HepG2 (cell line): ENCODE measurements around the gene N4BP2. TPM values are rescaled to one million over a fixed set of nuclear protein-coding genes. Genes with fewer than 3 reads are reported as not detected.

Source experiments
- ATAC-seq: fragments of 200-7000 bp; cut with Tn5 transposase; 3 replicates; pipeline ENCODE4 v1.9.1; 2020; ENCODE audit warnings: mild to moderate bottlenecking, moderate library complexity
- BruUV-seq: library from RNA; stranded (reverse); fragments of 400-500 nt; replicated peaks from 2 replicates; lab custom pipeline; 2021; lab: Mats Ljungman, UMichigan
- CTCF ChIA-PET: fragments of 300-600 bp; formaldehyde crosslinking; extraction: SDS; loops from one replicate; lab custom pipeline; 2021; ENCODE audit warnings: low total read pairs, inconsistent platforms, low intra/inter-chr PET ratio; lab: Yijun Ruan, JAX
- POLR2A ChIA-PET: fragments of 350-600 bp; sonication (Branson Sonifier 250); formaldehyde crosslinking; loops from one replicate; lab custom pipeline; 2020; ENCODE audit warnings: antibody characterized with exemption, inconsistent platforms; lab: Yijun Ruan, JAX
- DNase-seq: peaks from one replicate; pipeline ENCODE4 v3.0.0-alpha.2; 2015; ENCODE audit warnings: low spot score
- FAIRE-seq: peaks from 3 replicates; lab custom pipeline; 2011; peaks lifted over from hg19 to GRCh38; lab: Jason Lieb, UNC
- H2AFZ ChIP-seq: one replicate; pipeline ENCODE4 v1.6.1; 2011; ENCODE audit warnings: low read length, inconsistent platforms
- H3K27ac ChIP-seq: fragments of 300-600 bp; 3 replicates; pipeline ENCODE4 v1.8.0; 2011; ENCODE audit warnings: mixed run types, mild to moderate bottlenecking, mixed read lengths, low read length, inconsistent platforms; ENCODE audit not compliant: insufficient read depth; ENCODE audit errors: extremely low read length
- H3K27me3 ChIP-seq, 2 experiments: fragments of 200-600 bp in 1 of 2; 2 replicates in 1 of 2; 3 replicates in 1 of 2; pipeline versions ENCODE4 v1.6.0 to v1.8.0; 2011; ENCODE audit warnings: low read length in 2 of 2, mild to moderate bottlenecking in 2 of 2, moderate library complexity in 2 of 2, inconsistent platforms in 1 of 2; ENCODE audit not compliant: insufficient read depth in 2 of 2, control insufficient read depth in 1 of 2
- H3K36me3 ChIP-seq, 2 experiments: fragments of 200-600 bp in 1 of 2; replicated peaks in 1 of 2; 2 replicates in 1 of 2; 3 replicates in 1 of 2; pipeline versions ENCODE4 v1.5.1 to v1.8.0; 2011; ENCODE audit warnings: low read length in 2 of 2, inconsistent platforms in 1 of 2; ENCODE audit not compliant: insufficient read depth in 2 of 2, control insufficient read depth in 1 of 2
- H3K4me1 ChIP-seq: 2 replicates; pipeline ENCODE4 v1.5.1; 2012; ENCODE audit warnings: low read length, inconsistent platforms; ENCODE audit not compliant: insufficient read depth
- H3K4me2 ChIP-seq: 2 replicates; pipeline ENCODE4 v1.6.0; 2011; ENCODE audit warnings: low read depth, low read length, inconsistent platforms
- H3K4me3 ChIP-seq, 3 experiments: fragments of 200-600 bp in 1 of 3; sonication (generic), shearing (Covaris generic) in 1 of 3; replicated peaks in 1 of 3; 2 replicates each; pipeline ENCODE4 v1.5.1; 2011 to 2016; ENCODE audit warnings: low read length in 3 of 3, inconsistent platforms in 2 of 3, low read depth in 2 of 3, mild to moderate bottlenecking in 2 of 3, control low read depth in 1 of 3, mixed read lengths in 1 of 3; ENCODE audit not compliant: insufficient read depth in 1 of 3
- H3K79me2 ChIP-seq: one replicate; pipeline ENCODE4 v1.6.1; 2011; ENCODE audit warnings: low read length, inconsistent platforms; ENCODE audit not compliant: insufficient read depth
- H3K9ac ChIP-seq: 2 replicates; pipeline ENCODE4 v1.6.0; 2011; ENCODE audit warnings: mild to moderate bottlenecking, low read depth, low read length, inconsistent platforms; ENCODE audit not compliant: insufficient read depth
- H3K9me3 ChIP-seq: 2 replicates; pipeline ENCODE4 v1.5.1; 2012; ENCODE audit warnings: mild to moderate bottlenecking, low read length
- H4K20me1 ChIP-seq: 2 replicates; pipeline ENCODE4 v1.6.0; 2011; ENCODE audit warnings: inconsistent platforms, mild to moderate bottlenecking, low read length, moderate library complexity; ENCODE audit not compliant: insufficient read depth
- ATF7-NPFF ChIP-seq: sonication (generic); formaldehyde crosslinking; IDR thresholded peaks from 2 replicates; pipeline ENCODE4 v1.8.1; 2023; ENCODE audit warnings: mild to moderate bottlenecking, low read depth, missing genetic modification reagents, moderate library complexity
- FOXJ3 ChIP-seq: sonication (generic); formaldehyde crosslinking; IDR thresholded peaks from 2 replicates; pipeline ENCODE4 v1.4.0; 2020; ENCODE audit warnings: missing genetic modification reagents, mild to moderate bottlenecking, borderline replicate concordance
- FOXM1 ChIP-seq: sonication (generic); formaldehyde crosslinking; IDR thresholded peaks from 2 replicates; pipeline ENCODE4 v1.5.0; 2020; ENCODE audit warnings: missing genetic modification reagents
- HNRNPL ChIP-seq: fragments of 200-400 bp; formaldehyde crosslinking; IDR thresholded peaks from 2 replicates; pipeline ENCODE4 v1.6.1; 2017; ENCODE audit warnings: mild to moderate bottlenecking, low read depth, low read length
- MAF1 ChIP-seq: sonication (generic); formaldehyde crosslinking; IDR thresholded peaks from 2 replicates; pipeline ENCODE4 v1.5.0; 2020; ENCODE audit warnings: missing genetic modification reagents, borderline replicate concordance
- MBD4 ChIP-seq: IDR thresholded peaks from 2 replicates; pipeline ENCODE4 v1.6.1; 2012; ENCODE audit warnings: low read length, inconsistent platforms, borderline replicate concordance
- SKI ChIP-seq: fragments of 450-650 bp; IDR thresholded peaks from one replicate; pipeline ENCODE4 v1.6.1; 2018; ENCODE audit warnings: mild to moderate bottlenecking; ENCODE audit not compliant: partially characterized antibody
- ZFP36L1 ChIP-seq: sonication (generic); formaldehyde crosslinking; IDR thresholded peaks from 2 replicates; pipeline ENCODE4 v1.8.0; 2022; ENCODE audit warnings: mild to moderate bottlenecking, missing genetic modification reagents, moderate library complexity
- ZNF274 ChIP-seq: sonication (generic); formaldehyde crosslinking; IDR thresholded peaks from 2 replicates; pipeline ENCODE4 v1.5.1; 2020; ENCODE audit warnings: mild to moderate bottlenecking, missing genetic modification reagents
- ZNF737 ChIP-seq: sonication (generic); formaldehyde crosslinking; IDR thresholded peaks from 2 replicates; pipeline ENCODE4 v1.5.0; 2020; ENCODE audit warnings: missing genetic modification reagents, mild to moderate bottlenecking, borderline replicate concordance
- WGBS: methylation state at CpG from one replicate; pipeline ENCODE4 v1.1.6; 2017; ENCODE audit warnings: low lambda C conversion rate; 5-methylcytosine and 5-hydroxymethylcytosine counted together
- in situ Hi-C: cut with HindIII; loops from 2 replicates; pipeline ENCODE4 v1.10.0; 2017; ENCODE audit warnings: low pct_unique_long_range_greater_than_20kb; ENCODE audit not compliant: extremely low pct_ligation_motif_present
- intact Hi-C: fragments of 100-400 bp; cut with micrococcal nuclease; formaldehyde crosslinking; loops from one replicate; pipeline ENCODE4 v1.10.0; 2022; ENCODE audit not compliant: unreplicated experiment
- polyA plus RNA-seq, 8 experiments: library from polyadenylated mRNA; depleted of rRNA in 3 of 8; stranded (reverse) in 7 of 8; unstranded in 1 of 8; fragments of >200 nt; fragmentation: Illumina TruSeq in 4 of 8; extraction: Trizol in 4 of 8; gene quantifications; 2 replicates each; pipeline versions ENCODE4 v1.2.1 to v1.2.3, GENCODE V29; 2011 to 2016; ENCODE audit warnings: low read depth in 4 of 8, missing spikeins in 1 of 8, mixed read lengths in 1 of 8; ENCODE audit not compliant: insufficient read depth in 1 of 8
- total RNA-seq, 5 experiments: library from RNA; depleted of rRNA; stranded (reverse); fragments of >200 nt; fragmentation: Illumina TruSeq; extraction: Trizol; gene quantifications; 2 replicates each; pipeline ENCODE4 v1.2.3, GENCODE V29; 2016; ENCODE audit warnings: low read depth in 1 of 5
- TF ChIP-seq, protein P1 (sequence below): sonication (generic); formaldehyde crosslinking; conservative IDR thresholded peaks from 2 replicates; pipeline ENCODE4 v1.8.1; 2023; ENCODE audit warnings: missing genetic modification reagents
- TF ChIP-seq, protein P2 (sequence below): sonication (generic); formaldehyde crosslinking; IDR thresholded peaks from 2 replicates; pipeline ENCODE4 v1.4.0; 2020; ENCODE audit warnings: missing genetic modification reagents
- TF ChIP-seq, protein P3 (sequence below): sonication (generic); formaldehyde crosslinking; IDR thresholded peaks from 2 replicates; pipeline ENCODE4 v1.4.0; 2020; ENCODE audit warnings: low read depth, mild to moderate bottlenecking, missing genetic modification reagents

N4BP2 gene
- total and polyA plus RNA-seq, 2 of the 13 experiments (the other 11 are each of a cell fraction or from before 2014, with no cell fraction given): 5.6 to 12.9 TPM

DNA sequence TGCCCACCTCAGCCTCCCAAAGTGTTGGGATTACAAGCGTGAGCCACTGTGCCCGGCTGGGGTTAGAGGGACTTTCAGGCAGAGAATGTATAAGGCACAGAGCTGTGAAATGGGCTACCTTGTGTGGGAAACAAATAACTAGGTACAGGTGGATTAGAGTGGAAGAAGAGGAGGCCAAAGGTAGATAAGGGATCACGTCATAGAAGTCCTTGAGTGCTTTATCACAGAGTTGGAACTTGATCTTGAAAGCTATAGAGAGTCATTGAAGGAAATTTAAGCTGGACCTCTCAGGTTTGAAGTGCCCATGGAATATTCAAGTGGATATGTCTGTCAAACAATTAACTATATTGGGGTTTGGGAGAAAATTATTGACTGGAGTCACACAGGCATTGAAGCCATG lies 8.4 kb downstream of the N4BP2 start:
- ATAC-seq (no peak), FAIRE-seq (no peak), DNase-seq (no peak)
- 0 out of 2 replicates have a peak, but pooled peaks cover 4% of the 10 kb centered on the region for H3K4me1 ChIP-seq
- H3K4me2 ChIP-seq: no peak overlapping the region
- POLR2A ChIA-PET: interaction anchor here (0.6 kb wide), 1 partner anchor 841 kb away, joined by 4 read pairs; no protein-coding TSS in a partner anchor
- no peak for TF ChIP-seq ZFP36L1 (CRISPR knock-in tag)
- no peak for TF ChIP-seq MBD4
- TF ChIP-seq FOXM1 (CRISPR knock-in tag): no peak
- no peak for TF ChIP-seq FOXJ3 (CRISPR knock-in tag)
- peak overlapping the region; percentile 13 for H3K27ac ChIP-seq
- 100% methylated on average over 3 of the region's 3 CpGs for WGBS
- H3K79me2 ChIP-seq: peaks cover 47% of the 10 kb centered on the region
- in situ Hi-C loops: no loop called here
- H3K9ac ChIP-seq: no peak overlapping the region
- no peak overlapping the region for H3K4me3 ChIP-seq
- CTCF ChIA-PET: no interaction called here
- no peaks in the 10 kb centered on the region; the same call in 1 of the 2 replicates for H4K20me1 ChIP-seq
- intact Hi-C loops: no loop called here
- BruUV-seq: no TSS peak
- H3K27me3 ChIP-seq: no peaks in the 10 kb centered on the region
- no peaks in the 10 kb centered on the region for H3K9me3 ChIP-seq
- peaks cover 0 to 14% of the 10 kb centered on the region in 2 experiments; a peak in 2 of 5 replicates for H3K36me3 ChIP-seq
- no peak overlapping the region for H2AFZ ChIP-seq

DNA sequence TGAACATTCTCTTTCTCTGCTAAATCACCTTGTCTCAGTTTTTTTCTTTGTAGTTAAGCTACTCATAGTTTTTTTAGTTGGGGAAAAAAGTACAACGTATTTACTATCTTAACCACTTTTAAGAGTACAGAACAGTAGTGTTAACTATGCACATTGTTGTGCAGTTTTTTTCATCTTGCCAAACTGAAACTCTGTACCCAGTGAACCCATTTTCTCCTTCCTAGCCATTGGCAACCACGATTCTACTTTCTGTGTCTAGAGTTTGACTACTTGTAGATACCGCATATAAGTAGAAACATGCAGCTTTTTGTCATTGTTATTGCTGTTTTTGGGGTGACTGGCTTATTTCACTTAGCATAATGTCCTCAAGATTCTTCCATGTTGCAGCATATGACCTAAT lies 10.0 kb downstream of the N4BP2 start:
- Histone ChIP-seq H3K27ac (no peak overlapping the region), H4K20me1 (no peaks in the 10 kb centered on the region; the same call in 1 of the 2 replicates), H3K4me2 (no peak overlapping the region), H3K27me3 (no peaks in the 10 kb centered on the region), H3K9me3 (no peaks in the 10 kb centered on the region), H3K79me2 (peaks cover 51% of the 10 kb centered on the region), H3K4me3 (no peak overlapping the region), H3K9ac (no peak overlapping the region), H3K4me1 (0 out of 2 replicates have a peak, but pooled peaks cover 4% of the 10 kb centered on the region), H3K36me3 (peaks cover 0 to 14% of the 10 kb centered on the region in 2 experiments; a peak in 2 of 5 replicates), H2AFZ (no peak overlapping the region)
- BruUV-seq: no TSS peak
- ChIA-PET POLR2A (interaction anchor here (0.7 to 1.2 kb wide), 2 partner anchors 9 to 1362 kb away, joined by 3 read pairs; no protein-coding TSS in a partner anchor), CTCF (no interaction called here)
- 90% methylated on average over 3 of the region's 3 CpGs for WGBS
- FAIRE-seq (peak; percentile 49), DNase-seq (no peak), ATAC-seq (no peak)
- intact Hi-C loops (no loop called here), in situ Hi-C loops (no loop called here)
- TF ChIP-seq MAF1 (CRISPR knock-in tag) (no peak), HNRNPL (no peak), ZNF274 (no peak), SKI (no peak), ZNF737 (no peak), ATF7-NPFF (CRISPR knock-in tag) (no peak)
- TF ChIP-seq, protein P1, sequence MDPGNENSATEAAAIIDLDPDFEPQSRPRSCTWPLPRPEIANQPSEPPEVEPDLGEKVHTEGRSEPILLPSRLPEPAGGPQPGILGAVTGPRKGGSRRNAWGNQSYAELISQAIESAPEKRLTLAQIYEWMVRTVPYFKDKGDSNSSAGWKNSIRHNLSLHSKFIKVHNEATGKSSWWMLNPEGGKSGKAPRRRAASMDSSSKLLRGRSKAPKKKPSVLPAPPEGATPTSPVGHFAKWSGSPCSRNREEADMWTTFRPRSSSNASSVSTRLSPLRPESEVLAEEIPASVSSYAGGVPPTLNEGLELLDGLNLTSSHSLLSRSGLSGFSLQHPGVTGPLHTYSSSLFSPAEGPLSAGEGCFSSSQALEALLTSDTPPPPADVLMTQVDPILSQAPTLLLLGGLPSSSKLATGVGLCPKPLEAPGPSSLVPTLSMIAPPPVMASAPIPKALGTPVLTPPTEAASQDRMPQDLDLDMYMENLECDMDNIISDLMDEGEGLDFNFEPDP (CRISPR knock-in tag): no peak
- TF ChIP-seq, protein P2, sequence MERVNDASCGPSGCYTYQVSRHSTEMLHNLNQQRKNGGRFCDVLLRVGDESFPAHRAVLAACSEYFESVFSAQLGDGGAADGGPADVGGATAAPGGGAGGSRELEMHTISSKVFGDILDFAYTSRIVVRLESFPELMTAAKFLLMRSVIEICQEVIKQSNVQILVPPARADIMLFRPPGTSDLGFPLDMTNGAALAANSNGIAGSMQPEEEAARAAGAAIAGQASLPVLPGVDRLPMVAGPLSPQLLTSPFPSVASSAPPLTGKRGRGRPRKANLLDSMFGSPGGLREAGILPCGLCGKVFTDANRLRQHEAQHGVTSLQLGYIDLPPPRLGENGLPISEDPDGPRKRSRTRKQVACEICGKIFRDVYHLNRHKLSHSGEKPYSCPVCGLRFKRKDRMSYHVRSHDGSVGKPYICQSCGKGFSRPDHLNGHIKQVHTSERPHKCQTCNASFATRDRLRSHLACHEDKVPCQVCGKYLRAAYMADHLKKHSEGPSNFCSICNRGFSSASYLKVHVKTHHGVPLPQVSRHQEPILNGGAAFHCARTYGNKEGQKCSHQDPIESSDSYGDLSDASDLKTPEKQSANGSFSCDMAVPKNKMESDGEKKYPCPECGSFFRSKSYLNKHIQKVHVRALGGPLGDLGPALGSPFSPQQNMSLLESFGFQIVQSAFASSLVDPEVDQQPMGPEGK (CRISPR knock-in tag): no peak
- TF ChIP-seq, protein P3, sequence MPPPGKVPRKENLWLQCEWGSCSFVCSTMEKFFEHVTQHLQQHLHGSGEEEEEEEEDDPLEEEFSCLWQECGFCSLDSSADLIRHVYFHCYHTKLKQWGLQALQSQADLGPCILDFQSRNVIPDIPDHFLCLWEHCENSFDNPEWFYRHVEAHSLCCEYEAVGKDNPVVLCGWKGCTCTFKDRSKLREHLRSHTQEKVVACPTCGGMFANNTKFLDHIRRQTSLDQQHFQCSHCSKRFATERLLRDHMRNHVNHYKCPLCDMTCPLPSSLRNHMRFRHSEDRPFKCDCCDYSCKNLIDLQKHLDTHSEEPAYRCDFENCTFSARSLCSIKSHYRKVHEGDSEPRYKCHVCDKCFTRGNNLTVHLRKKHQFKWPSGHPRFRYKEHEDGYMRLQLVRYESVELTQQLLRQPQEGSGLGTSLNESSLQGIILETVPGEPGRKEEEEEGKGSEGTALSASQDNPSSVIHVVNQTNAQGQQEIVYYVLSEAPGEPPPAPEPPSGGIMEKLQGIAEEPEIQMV (CRISPR knock-in tag): no peak
